Kidney (tissue), 14 donors: ENCODE data around the gene CELA3A. TPM values are rescaled to one million over a fixed set of nuclear protein-coding genes. Genes with fewer than 3 reads are reported as not detected.

ENCODE experiments used
- DNase-seq, 5 donors: peaks; one replicate each; pipeline ENCODE4 v3.0.0-alpha.2; 2013 to 2020
- FAIRE-seq: peaks from 2 replicates; lab custom pipeline; 2012; peaks lifted over from hg19 to GRCh38; lab: Jason Lieb, UNC
- H3K27ac ChIP-seq, 2 donors: one replicate each; pipeline ENCODE4 v1.7.0; 2013; ENCODE audit warnings: low read depth in 2 of 2, low read length in 2 of 2, inconsistent platforms in 1 of 2
- H3K27me3 ChIP-seq: one replicate; pipeline ENCODE4 v1.7.1; 2013; ENCODE audit warnings: low read length, inconsistent platforms; ENCODE audit not compliant: control insufficient read depth, insufficient read depth
- H3K36me3 ChIP-seq, 3 donors: one replicate each; pipeline versions ENCODE4 v1.7.0 to v1.7.1; 2013; ENCODE audit warnings: low read length in 3 of 3, control low read depth in 1 of 3, inconsistent platforms in 1 of 3; ENCODE audit not compliant: insufficient read depth in 3 of 3, control insufficient read depth in 2 of 3
- H3K4me1 ChIP-seq, 3 donors: one replicate each; pipeline versions ENCODE4 v1.7.0 to v1.7.1; 2013; ENCODE audit warnings: low read length in 3 of 3, inconsistent platforms in 1 of 3, low read depth in 1 of 3; ENCODE audit not compliant: control insufficient read depth in 2 of 3, insufficient read depth in 2 of 3
- H3K4me3 ChIP-seq, 3 donors: one replicate each; pipeline versions ENCODE4 v1.7.0 to v1.8.1; 2013; ENCODE audit warnings: low read length in 3 of 3, control low read depth in 1 of 3, inconsistent platforms in 1 of 3
- H3K9ac ChIP-seq, 3 donors: one replicate each; pipeline versions ENCODE4 v1.7.0 to v1.7.1; 2013; ENCODE audit warnings: low read length in 3 of 3, control low read depth in 1 of 3, inconsistent platforms in 1 of 3
- H3K9me3 ChIP-seq, 3 donors: one replicate each; pipeline versions ENCODE4 v1.7.0 to v1.7.1; 2013; ENCODE audit warnings: low read length in 3 of 3, control low read depth in 1 of 3, inconsistent platforms in 1 of 3; ENCODE audit not compliant: control insufficient read depth in 2 of 3, insufficient read depth in 1 of 3
- CTCF ChIP-seq: IDR thresholded peaks from 3 replicates; pipeline ENCODE4 v1.5.1; 2012; ENCODE audit warnings: mild to moderate bottlenecking, moderate library complexity, borderline replicate concordance; ENCODE audit not compliant: insufficient read depth; ENCODE audit errors: extremely low read depth
- intact Hi-C: fragments of 100-400 bp; cut with DNase I; formaldehyde crosslinking; loops from one replicate; pipeline ENCODE4 v1.11.1; 2022
- polyA plus RNA-seq: library from polyadenylated mRNA; stranded (reverse); fragments of 350-450 nt; fragmentation: Illumina TruSeq; extraction: RNeasy Lipid Tissue Mini Kit (QIAGEN cat#74804); gene quantifications from one replicate; pipeline ENCODE4 v1.2.3, GENCODE V29; 2014; ENCODE audit warnings: low read depth, low replicate concordance; ENCODE audit not compliant: insufficient read depth
- total RNA-seq: library from RNA; stranded (reverse); fragmentation: NEBNext Ultra II Directional; extraction: Animal tissue kit (Norgen Biotek cat#: 25700); gene quantifications from one replicate; pipeline ENCODE4 v1.2.1, GENCODE V29; 2021
- donor health status: control.
- donor health status: control.
- donor health status: control.
- donor health status: control.
- donor health status: control.
- donor health status: DM: yes; HTN: yes; CAD: no.
- donor health status: Normal renal cell carcinoma (clear cell type).

Gene CELA3A
- total and polyA plus RNA-seq, 2 donors from 2014 or later, result not detected

GRCh38 chr1:22056936-22057335, 55.5 kb downstream of the CELA3A start:
- H3K27ac ChIP-seq, result no peak overlapping the region
- H3K4me1 ChIP-seq, result peaks cover 5 to 19% (median 17%) of the 10 kb centered on the region in 3 donors
- no peak for FAIRE-seq

GRCh38 chr1:22057861-22058260, 56.4 kb downstream of the CELA3A start:
- Histone ChIP-seq H3K9me3 (no peaks in the 10 kb centered on the region), H3K27me3 (no peaks in the 10 kb centered on the region), H3K36me3 (no peaks in the 10 kb centered on the region), H3K9ac (no peak overlapping the region), H3K4me1 (peaks cover 5 to 23% (median 21%) of the 10 kb centered on the region in 3 donors), H3K27ac (no peak overlapping the region), H3K4me3 (no peak overlapping the region)
- no peak for TF ChIP-seq CTCF
- DNase-seq (no peak), FAIRE-seq (no peak)
- intact Hi-C loops, result no loop called here

More at GRCh38 chr1:22056936-22057335, 55.5 kb downstream of the CELA3A start:
- intact Hi-C loops, result no loop called here
- Histone ChIP-seq H3K27me3 (no peaks in the 10 kb centered on the region), H3K36me3 (no peaks in the 10 kb centered on the region), H3K4me3 (no peak overlapping the region), H3K9ac (no peak overlapping the region), H3K9me3 (no peaks in the 10 kb centered on the region)
- no peak for DNase-seq
- no peak for TF ChIP-seq CTCF

Other genes starting within 250 kb of the CELA3A start
- 62.8 TPM for gene USP48, start 218.5 kb upstream of the CELA3A start, total RNA-seq
- 16.7 TPM for gene USP48, start 218.5 kb upstream of the CELA3A start, polyA plus RNA-seq
- gene LDLRAD2, start 189.4 kb upstream of the CELA3A start, total RNA-seq, result 0.79 TPM
- gene LDLRAD2, start 189.4 kb upstream of the CELA3A start, polyA plus RNA-seq, result not detected
- 510 TPM for gene HSPG2, start 64.3 kb upstream of the CELA3A start, total RNA-seq
- 60.4 TPM for gene HSPG2, start 64.3 kb upstream of the CELA3A start, polyA plus RNA-seq
- gene CELA3B, start 24.6 kb upstream of the CELA3A start, total RNA-seq, result not detected
- gene CELA3B, start 24.6 kb upstream of the CELA3A start, polyA plus RNA-seq, result not detected
- gene CDC42, start 51.1 kb downstream of the CELA3A start, total RNA-seq, result 248 TPM
- 207 TPM for gene CDC42, start 51.1 kb downstream of the CELA3A start, polyA plus RNA-seq
- 0.69 TPM for gene WNT4, start 141.4 kb downstream of the CELA3A start, total RNA-seq
- gene WNT4, start 141.4 kb downstream of the CELA3A start, polyA plus RNA-seq, result 0.45 TPM